GM12891 (cell line): Measurements from ENCODE around the gene SMIM10L1. TPM values are rescaled to one million over a fixed set of nuclear protein-coding genes. Genes with fewer than 3 reads are reported as not detected.
A peak's percentile ranks its signal among the peaks of the same experiment; 100 is the strongest.

ENCODE experiments used
- DNase-seq: peaks from one replicate; pipeline ENCODE4 v3.0.0; 2011; ENCODE audit warnings: low spot score; ENCODE audit not compliant: insufficient read length
- FAIRE-seq: peaks from 2 replicates; lab custom pipeline; 2011; peaks lifted over from hg19 to GRCh38; lab: Jason Lieb, UNC
- PAX5 ChIP-seq: IDR thresholded peaks from 2 replicates; pipeline ENCODE4 v1.6.1; 2011; ENCODE audit warnings: low read length, moderate library complexity, mild to moderate bottlenecking; ENCODE audit not compliant: insufficient read depth, severe bottlenecking
- POLR2A ChIP-seq: IDR thresholded peaks from 2 replicates; pipeline ENCODE4 v1.6.1; 2011; ENCODE audit warnings: low read depth, low read length, control low read depth
- POLR2AphosphoS5 ChIP-seq: IDR thresholded peaks from 2 replicates; pipeline ENCODE4 v1.6.1; 2011; ENCODE audit warnings: low read depth, low read length, control low read depth
- POU2F2 ChIP-seq: IDR thresholded peaks from 2 replicates; pipeline ENCODE4 v1.6.1; 2011; ENCODE audit warnings: low read depth, mild to moderate bottlenecking, control low read depth, low read length, moderate library complexity
- SPI1 ChIP-seq: IDR thresholded peaks from 2 replicates; pipeline ENCODE4 v1.6.1; 2011; ENCODE audit warnings: low read depth, low read length, control low read depth
- TAF1 ChIP-seq: IDR thresholded peaks from 2 replicates; pipeline ENCODE4 v1.6.1; 2011; ENCODE audit warnings: low read depth, low read length, control low read depth
- polyA plus RNA-seq: library from polyadenylated mRNA; unstranded; fragments of >200 nt; gene quantifications from one replicate; pipeline ENCODE4 v1.2.1, GENCODE V29; 2012; ENCODE audit warnings: low read depth, missing spikeins, inconsistent platforms; ENCODE audit not compliant: missing spikeins

The SMIM10L1 gene
- 6.6 TPM for polyA plus RNA-seq

GRCh38 chr12:11171145-11171968 lies at the start of gene SMIM10L1:
TSS of gene SMIM10L1 (plus strand) at chr12:11171194. CDS start at chr12:11171357, 163 bp downstream.
- DNase-seq: peak; percentile 68
- FAIRE-seq: peak; percentile 95
- TF ChIP-seq SPI1 (no peak), TAF1 (peak; percentile 67; the same call in 1 of the 2 replicates), POLR2A (peak; percentile 89), POLR2AphosphoS5 (peak; percentile 93)

DNA sequence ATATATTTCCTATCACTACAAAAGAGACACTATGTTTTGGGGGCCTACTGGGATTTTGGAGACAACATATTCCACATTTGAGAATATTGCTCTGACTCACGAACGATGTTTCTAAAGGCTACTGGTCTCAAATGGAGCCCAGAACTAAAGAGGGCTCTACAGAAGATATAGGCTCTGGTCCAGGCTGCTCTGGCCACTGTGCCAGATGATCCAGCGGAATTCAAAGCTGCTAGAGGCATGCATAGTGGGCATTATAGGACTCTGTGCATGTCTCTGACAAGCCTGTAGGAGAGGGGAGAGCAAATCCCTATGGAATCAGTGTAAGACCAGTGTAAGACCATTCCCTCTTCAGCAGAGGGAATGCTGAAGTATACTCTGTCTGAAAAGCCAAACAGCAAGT lies 40.6 kb upstream of the SMIM10L1 start:
- no peak for TF ChIP-seq PAX5
- no peak for TF ChIP-seq SPI1
- DNase-seq (no peak), FAIRE-seq (peak; percentile 9)

GRCh38 chr12:11130999-11131398 lies 40.0 kb upstream of the SMIM10L1 start:
- TF ChIP-seq POLR2A: no peak
- TF ChIP-seq POLR2AphosphoS5: no peak
- no peak for TF ChIP-seq SPI1
- TF ChIP-seq PAX5: no peak
- TF ChIP-seq POU2F2: no peak
- no peak for TF ChIP-seq TAF1
- DNase-seq (no peak), FAIRE-seq (peak; percentile 61)

- TF ChIP-seq POU2F2 (no peak), TAF1 (no peak), SPI1 (no peak), POLR2A (no peak), POLR2AphosphoS5 (no peak), PAX5 (no peak)
- FAIRE-seq: no peak
- DNase-seq: no peak
These were observed 37.8 kb upstream of the SMIM10L1 start for GRCh38 chr12:11133162-11133561.

DNA sequence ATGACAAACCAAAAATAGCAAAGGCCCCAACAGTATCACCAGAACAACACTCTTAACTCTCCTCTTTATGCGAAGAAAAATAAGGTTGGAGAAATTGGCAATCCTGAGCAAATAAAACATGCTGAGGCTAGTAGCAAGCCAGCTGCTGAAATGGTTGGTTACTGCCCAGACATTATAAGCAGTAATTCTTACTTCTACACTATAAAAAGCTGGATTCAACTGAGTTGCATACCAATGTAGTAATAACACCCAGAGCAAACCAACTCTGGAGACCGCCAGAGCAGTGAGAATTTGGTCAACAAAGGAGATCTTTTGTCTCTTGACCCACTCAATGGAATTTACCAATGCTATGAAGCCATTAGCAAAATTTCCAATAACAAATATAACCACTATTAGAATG lies 37.2 kb upstream of the SMIM10L1 start:
- no peak for TF ChIP-seq POU2F2
- TF ChIP-seq PAX5: no peak
- TF ChIP-seq SPI1: no peak
- DNase-seq (no peak), FAIRE-seq (no peak)

- no peak for FAIRE-seq
- TF ChIP-seq POU2F2 (no peak), POLR2AphosphoS5 (no peak)
- DNase-seq: no peak
These were observed 36.7 kb upstream of the SMIM10L1 start, which contains the start of gene TAS2R30 for GRCh38 chr12:11134305-11134704. TSS of gene TAS2R30 (minus strand) at chr12:11134644. CDS start at chr12:11134244, 400 bp downstream.

- FAIRE-seq: no peak
- peak; percentile 63 for TF ChIP-seq SPI1
- TF ChIP-seq POU2F2: no peak
- DNase-seq: no peak
These were observed 34.9 kb upstream of the SMIM10L1 start for GRCh38 chr12:11136075-11136474.

- FAIRE-seq (no peak), DNase-seq (no peak)
- TF ChIP-seq POU2F2: no peak
- TF ChIP-seq TAF1: no peak
- TF ChIP-seq SPI1: no peak
- TF ChIP-seq POLR2AphosphoS5: no peak
- no peak for TF ChIP-seq POLR2A
- no peak for TF ChIP-seq PAX5
These were observed 27.6 kb upstream of the SMIM10L1 start for GRCh38 chr12:11143352-11143751.

DNA sequence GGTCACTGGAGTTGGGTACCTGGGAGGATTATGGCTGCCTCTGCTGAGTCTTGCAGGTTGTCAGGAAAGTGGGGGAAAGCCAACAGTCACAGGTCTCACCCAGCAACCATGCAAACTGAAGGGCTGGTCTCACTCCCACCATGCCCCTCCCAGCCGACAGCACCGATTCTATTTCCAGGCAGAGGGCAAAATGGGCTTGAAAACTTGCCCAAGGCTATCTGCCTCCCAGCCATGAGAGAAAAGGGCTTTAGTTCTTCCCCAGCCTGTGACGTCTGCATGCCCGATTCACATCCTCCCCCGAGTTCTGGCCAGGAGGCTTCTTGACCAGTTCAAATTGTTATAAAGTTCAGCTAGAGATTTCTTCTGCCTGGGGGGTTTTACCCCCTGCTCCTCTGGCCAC lies 26.7 kb upstream of the SMIM10L1 start:
- FAIRE-seq (no peak), DNase-seq (no peak)
- TF ChIP-seq PAX5 (no peak), POLR2A (no peak), TAF1 (no peak)

GRCh38 chr12:11147420-11147819 lies 23.6 kb upstream of the SMIM10L1 start:
- FAIRE-seq: no peak
- no peak for DNase-seq
- TF ChIP-seq TAF1 (no peak), POU2F2 (no peak), POLR2AphosphoS5 (no peak), SPI1 (no peak), PAX5 (no peak), POLR2A (no peak)

DNA sequence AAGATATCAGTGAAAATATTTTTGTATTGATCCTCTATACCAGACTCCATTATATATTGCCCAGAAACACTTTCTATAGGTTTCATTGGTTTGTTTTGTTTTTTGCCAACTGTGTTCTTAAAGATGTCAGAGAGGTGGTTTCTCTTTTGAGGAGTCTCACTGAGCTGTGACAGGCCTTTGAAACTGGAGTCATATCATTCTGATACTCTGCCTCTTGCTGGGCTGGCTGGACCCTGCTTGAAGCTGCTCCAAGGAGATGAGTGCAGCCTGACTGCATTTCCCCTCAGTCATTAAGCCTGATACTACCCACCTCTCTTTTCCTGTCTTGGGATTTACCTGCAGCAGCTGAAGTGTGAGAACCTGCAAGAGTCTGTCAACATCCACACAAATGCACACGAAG lies 20.2 kb upstream of the SMIM10L1 start:
- no peak for DNase-seq

More for the DNA sequence above, 20.2 kb upstream of the SMIM10L1 start:
- TF ChIP-seq TAF1 (no peak), POLR2AphosphoS5 (no peak), POU2F2 (no peak)
- no peak for FAIRE-seq
